GM23338 (cell line): Measurements from ENCODE around the gene RAP2A. TPM values are rescaled to one million over a fixed set of nuclear protein-coding genes. Genes with fewer than 3 reads are reported as not detected.

Experiments used
- ATAC-seq: fragments of 200-7000 bp; cut with Tn5 transposase; 3 replicates; pipeline ENCODE4 v1.9.1; 2020
- DNase-seq: peaks from one replicate; pipeline ENCODE4 v3.0.0-alpha.2; 2015; ENCODE audit warnings: low spot score
- H2AFZ ChIP-seq: fragments of 200-600 bp; sonication (generic); 2 replicates; pipeline ENCODE4 v1.8.0; 2016; ENCODE audit warnings: antibody characterized with exemption, mild to moderate bottlenecking, moderate library complexity
- H3F3A ChIP-seq: fragments of 200-600 bp; sonication (generic); replicated peaks from 2 replicates; pipeline ENCODE4 v1.8.0; 2017; ENCODE audit warnings: antibody characterized with exemption, mixed run types, low read depth
- H3K27ac ChIP-seq: fragments of 200-600 bp; sonication (generic); 2 replicates; pipeline ENCODE4 v1.6.1; 2016; ENCODE audit warnings: low read depth
- H3K27me3 ChIP-seq: fragments of 200-600 bp; sonication (generic); 2 replicates; pipeline ENCODE4 v1.8.0; 2016; ENCODE audit warnings: mild to moderate bottlenecking, mixed run types, moderate library complexity; ENCODE audit not compliant: insufficient read depth
- H3K36me3 ChIP-seq: fragments of 200-600 bp; sonication (generic); 2 replicates; pipeline ENCODE4 v1.8.0; 2016; ENCODE audit warnings: mild to moderate bottlenecking; ENCODE audit not compliant: insufficient read depth
- H3K4me1 ChIP-seq: fragments of 200-600 bp; sonication (generic); 2 replicates; pipeline ENCODE4 v1.8.0; 2016; ENCODE audit warnings: mild to moderate bottlenecking, moderate library complexity; ENCODE audit not compliant: insufficient read depth
- H3K4me2 ChIP-seq: fragments of 200-600 bp; sonication (generic); 2 replicates; pipeline ENCODE4 v1.7.1; 2017; ENCODE audit warnings: mixed run types
- H3K4me3 ChIP-seq: fragments of 200-600 bp; sonication (generic); 2 replicates; pipeline ENCODE4 v1.6.1; 2016; ENCODE audit warnings: mixed run types
- H3K79me2 ChIP-seq: fragments of 200-600 bp; sonication (generic); replicated peaks from 2 replicates; pipeline ENCODE4 v1.8.0; 2017; ENCODE audit warnings: mild to moderate bottlenecking; ENCODE audit not compliant: insufficient read depth
- H3K9me2 ChIP-seq: fragments of 200-600 bp; sonication (generic); 2 replicates; pipeline ENCODE4 v1.8.0; 2017; ENCODE audit not compliant: insufficient read depth
- H4K20me1 ChIP-seq: fragments of 200-600 bp; sonication (generic); replicated peaks from 2 replicates; pipeline ENCODE4 v1.8.0; 2017; ENCODE audit warnings: mild to moderate bottlenecking; ENCODE audit not compliant: insufficient read depth
- H3K27ac Mint-ChIP-seq: 2 replicates; pipeline ENCODE4 v1.8.0; 2020; ENCODE audit warnings: inconsistent platforms, mild to moderate bottlenecking, moderate library complexity, mixed read lengths
- H3K27me3 Mint-ChIP-seq: 3 replicates; pipeline ENCODE4 v1.8.0; 2022; ENCODE audit warnings: low read depth, mild to moderate bottlenecking, moderate library complexity, mixed read lengths, inconsistent platforms; ENCODE audit not compliant: insufficient read depth, poor library complexity
- H3K36me3 Mint-ChIP-seq: 3 replicates; pipeline ENCODE4 v1.8.0; 2021; ENCODE audit warnings: low read depth, mild to moderate bottlenecking, inconsistent platforms, moderate library complexity, mixed read lengths
- H3K4me1 Mint-ChIP-seq: 3 replicates; pipeline ENCODE4 v1.8.0; 2020; ENCODE audit warnings: mild to moderate bottlenecking, inconsistent platforms, mixed read lengths
- H3K4me3 Mint-ChIP-seq: 3 replicates; pipeline ENCODE4 v1.8.0; 2021; ENCODE audit warnings: moderate library complexity, mild to moderate bottlenecking, inconsistent platforms, mixed read lengths
- H3K9me3 Mint-ChIP-seq: 3 replicates; pipeline ENCODE4 v1.8.0; 2020; ENCODE audit warnings: moderate library complexity, mild to moderate bottlenecking, inconsistent platforms, mixed read lengths
- CREB1 ChIP-seq: fragments of 250-450 bp; sonication (Bioruptor Pico); IDR thresholded peaks from 2 replicates; pipeline ENCODE4 v1.5.0; 2020; ENCODE audit warnings: low read depth, mild to moderate bottlenecking, moderate library complexity
- JUNB ChIP-seq: IDR thresholded peaks from one replicate; pipeline ENCODE4 v1.6.1; 2016; ENCODE audit warnings: antibody characterized with exemption; ENCODE audit not compliant: unreplicated experiment
- NANOG ChIP-seq: IDR thresholded peaks from 2 replicates; pipeline ENCODE4 v1.6.1; 2016; ENCODE audit warnings: antibody characterized with exemption, borderline replicate concordance
- POLR2AphosphoS5 ChIP-seq: IDR thresholded peaks from 2 replicates; pipeline ENCODE4 v1.6.1; 2016; ENCODE audit warnings: antibody characterized with exemption, low read depth
- STAT1 ChIP-seq: IDR thresholded peaks from one replicate; pipeline ENCODE4 v1.6.1; 2016; ENCODE audit warnings: antibody characterized with exemption; ENCODE audit not compliant: unreplicated experiment
- ZNF114 ChIP-seq: fragments of 250-450 bp; sonication (Bioruptor Pico); IDR thresholded peaks from 2 replicates; pipeline ENCODE4 v1.5.0; 2020; ENCODE audit warnings: mild to moderate bottlenecking, moderate library complexity
- polyA plus RNA-seq: library from polyadenylated mRNA; unstranded; fragments of >200 nt; fragmentation: Nextera tagmentation; extraction: Ambion mirVana; gene quantifications from 2 replicates; pipeline ENCODE4 v1.2.1, GENCODE V29; 2016
- total RNA-seq: library from RNA; depleted of rRNA; stranded (reverse); fragments of >200 nt; shearing (Covaris generic); gene quantifications from 2 replicates; pipeline ENCODE4 v1.2.3, GENCODE V29; 2014
- TF ChIP-seq, protein P1 (sequence below): fragments of 250-450 bp; sonication (Bioruptor Pico); IDR thresholded peaks from 2 replicates; pipeline ENCODE4 v1.5.0; 2020; ENCODE audit warnings: mild to moderate bottlenecking, moderate library complexity
- TF ChIP-seq, protein P2 (sequence below), 2 experiments: fragments of 200-600 bp in 1 of 2; sonication (generic) in 1 of 2; conservative IDR thresholded peaks; 2 replicates each; pipeline versions ENCODE4 v1.5.1 to v1.6.1; 2016 to 2017; ENCODE audit warnings: antibody characterized with exemption in 2 of 2, low read depth in 2 of 2, mild to moderate bottlenecking in 2 of 2, moderate library complexity in 1 of 2

Gene RAP2A
- total and polyA plus RNA-seq, 2 experiments from 2014 or later, result 10.4 to 35.3 TPM

DNA sequence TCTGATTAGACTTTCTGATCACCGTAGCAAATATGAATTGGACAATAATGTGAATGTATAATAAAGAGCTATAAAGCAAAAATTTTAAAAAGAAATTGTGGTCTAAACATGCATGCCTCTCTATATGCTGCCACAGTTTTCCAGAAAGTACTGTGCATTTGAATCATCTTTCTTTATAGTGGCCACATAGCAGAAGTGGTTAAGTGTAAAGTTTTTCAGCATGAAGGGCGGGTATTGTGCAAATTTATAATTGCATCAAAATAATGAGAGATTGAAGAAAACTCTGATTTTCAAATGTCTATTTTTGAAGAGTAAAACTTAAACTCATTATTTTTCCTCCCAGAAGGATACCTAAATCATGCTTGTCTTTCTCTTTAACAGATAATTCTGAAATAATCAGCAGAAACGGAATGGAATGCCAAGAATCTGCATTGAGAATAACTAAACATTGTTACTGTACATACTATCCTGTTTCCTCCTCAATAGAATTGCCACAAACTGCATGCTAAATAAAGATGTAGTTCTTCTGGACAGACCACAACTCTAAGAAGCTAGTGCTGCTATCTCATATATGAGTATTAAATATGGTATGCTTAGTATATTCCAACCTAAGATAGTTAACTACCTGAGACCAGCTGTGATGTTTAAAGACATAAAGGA, 42.9 kb upstream of the RAP2A start (continued):
- TF ChIP-seq, protein P1, sequence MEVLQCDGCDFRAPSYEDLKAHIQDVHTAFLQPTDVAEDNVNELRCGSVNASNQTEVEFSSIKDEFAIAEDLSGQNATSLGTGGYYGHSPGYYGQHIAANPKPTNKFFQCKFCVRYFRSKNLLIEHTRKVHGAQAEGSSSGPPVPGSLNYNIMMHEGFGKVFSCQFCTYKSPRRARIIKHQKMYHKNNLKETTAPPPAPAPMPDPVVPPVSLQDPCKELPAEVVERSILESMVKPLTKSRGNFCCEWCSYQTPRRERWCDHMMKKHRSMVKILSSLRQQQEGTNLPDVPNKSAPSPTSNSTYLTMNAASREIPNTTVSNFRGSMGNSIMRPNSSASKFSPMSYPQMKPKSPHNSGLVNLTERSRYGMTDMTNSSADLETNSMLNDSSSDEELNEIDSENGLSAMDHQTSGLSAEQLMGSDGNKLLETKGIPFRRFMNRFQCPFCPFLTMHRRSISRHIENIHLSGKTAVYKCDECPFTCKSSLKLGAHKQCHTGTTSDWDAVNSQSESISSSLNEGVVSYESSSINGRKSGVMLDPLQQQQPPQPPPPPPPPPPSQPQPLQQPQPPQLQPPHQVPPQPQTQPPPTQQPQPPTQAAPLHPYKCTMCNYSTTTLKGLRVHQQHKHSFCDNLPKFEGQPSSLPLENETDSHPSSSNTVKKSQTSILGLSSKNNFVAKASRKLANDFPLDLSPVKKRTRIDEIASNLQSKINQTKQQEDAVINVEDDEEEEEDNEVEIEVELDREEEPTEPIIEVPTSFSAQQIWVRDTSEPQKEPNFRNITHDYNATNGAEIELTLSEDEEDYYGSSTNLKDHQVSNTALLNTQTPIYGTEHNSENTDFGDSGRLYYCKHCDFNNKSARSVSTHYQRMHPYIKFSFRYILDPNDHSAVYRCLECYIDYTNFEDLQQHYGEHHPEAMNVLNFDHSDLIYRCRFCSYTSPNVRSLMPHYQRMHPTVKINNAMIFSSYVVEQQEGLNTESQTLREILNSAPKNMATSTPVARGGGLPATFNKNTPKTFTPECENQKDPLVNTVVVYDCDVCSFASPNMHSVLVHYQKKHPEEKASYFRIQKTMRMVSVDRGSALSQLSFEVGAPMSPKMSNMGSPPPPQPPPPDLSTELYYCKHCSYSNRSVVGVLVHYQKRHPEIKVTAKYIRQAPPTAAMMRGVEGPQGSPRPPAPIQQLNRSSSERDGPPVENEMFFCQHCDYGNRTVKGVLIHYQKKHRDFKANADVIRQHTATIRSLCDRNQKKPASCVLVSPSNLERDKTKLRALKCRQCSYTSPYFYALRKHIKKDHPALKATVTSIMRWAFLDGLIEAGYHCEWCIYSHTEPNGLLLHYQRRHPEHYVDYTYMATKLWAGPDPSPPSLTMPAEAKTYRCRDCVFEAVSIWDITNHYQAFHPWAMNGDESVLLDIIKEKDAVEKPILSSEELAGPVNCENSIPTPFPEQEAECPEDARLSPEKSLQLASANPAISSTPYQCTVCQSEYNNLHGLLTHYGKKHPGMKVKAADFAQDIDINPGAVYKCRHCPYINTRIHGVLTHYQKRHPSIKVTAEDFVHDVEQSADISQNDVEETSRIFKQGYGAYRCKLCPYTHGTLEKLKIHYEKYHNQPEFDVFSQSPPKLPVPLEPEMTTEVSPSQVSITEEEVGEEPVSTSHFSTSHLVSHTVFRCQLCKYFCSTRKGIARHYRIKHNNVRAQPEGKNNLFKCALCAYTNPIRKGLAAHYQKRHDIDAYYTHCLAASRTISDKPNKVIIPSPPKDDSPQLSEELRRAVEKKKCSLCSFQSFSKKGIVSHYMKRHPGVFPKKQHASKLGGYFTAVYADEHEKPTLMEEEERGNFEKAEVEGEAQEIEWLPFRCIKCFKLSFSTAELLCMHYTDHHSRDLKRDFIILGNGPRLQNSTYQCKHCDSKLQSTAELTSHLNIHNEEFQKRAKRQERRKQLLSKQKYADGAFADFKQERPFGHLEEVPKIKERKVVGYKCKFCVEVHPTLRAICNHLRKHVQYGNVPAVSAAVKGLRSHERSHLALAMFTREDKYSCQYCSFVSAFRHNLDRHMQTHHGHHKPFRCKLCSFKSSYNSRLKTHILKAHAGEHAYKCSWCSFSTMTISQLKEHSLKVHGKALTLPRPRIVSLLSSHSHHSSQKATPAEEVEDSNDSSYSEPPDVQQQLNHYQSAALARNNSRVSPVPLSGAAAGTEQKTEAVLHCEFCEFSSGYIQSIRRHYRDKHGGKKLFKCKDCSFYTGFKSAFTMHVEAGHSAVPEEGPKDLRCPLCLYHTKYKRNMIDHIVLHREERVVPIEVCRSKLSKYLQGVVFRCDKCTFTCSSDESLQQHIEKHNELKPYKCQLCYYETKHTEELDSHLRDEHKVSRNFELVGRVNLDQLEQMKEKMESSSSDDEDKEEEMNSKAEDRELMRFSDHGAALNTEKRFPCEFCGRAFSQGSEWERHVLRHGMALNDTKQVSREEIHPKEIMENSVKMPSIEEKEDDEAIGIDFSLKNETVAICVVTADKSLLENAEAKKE (CRISPR knock-in tag), result no peak
- TF ChIP-seq POLR2AphosphoS5, result no peak

DNA sequence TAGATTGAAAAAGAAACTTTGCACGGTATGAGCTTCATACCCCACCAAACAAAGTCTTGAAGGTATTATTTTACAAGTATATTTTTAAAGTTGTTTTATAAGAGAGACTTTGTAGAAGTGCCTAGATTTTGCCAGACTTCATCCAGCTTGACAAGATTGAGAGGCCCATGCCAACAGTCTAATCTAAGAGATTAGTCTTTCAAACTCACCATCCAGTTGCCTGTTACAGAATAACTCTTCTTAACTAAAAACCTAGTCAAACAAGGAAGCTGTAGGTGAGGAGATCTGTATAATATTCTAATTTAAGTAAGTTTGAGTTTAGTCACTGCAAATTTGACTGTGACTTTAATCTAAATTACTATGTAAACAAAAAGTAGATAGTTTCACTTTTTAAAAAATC, 41.9 kb upstream of the RAP2A start:
- no peaks in the 10 kb centered on the region for H3K79me2 ChIP-seq
- H3K27ac ChIP-seq, result no peak overlapping the region
- H3F3A ChIP-seq, result no peaks in the 10 kb centered on the region
- H3K9me3 Mint-ChIP-seq, result no peaks in the 10 kb centered on the region; the same call in 2 of the 3 replicates
- no peaks in the 10 kb centered on the region for H3K36me3 Mint-ChIP-seq
- no peaks in the 10 kb centered on the region for H3K4me1 Mint-ChIP-seq
- DNase-seq (no peak), ATAC-seq (no peak)
- H3K27ac Mint-ChIP-seq, result no peak overlapping the region
- no peaks in the 10 kb centered on the region for H3K36me3 ChIP-seq
- no peaks in the 10 kb centered on the region for H4K20me1 ChIP-seq
- no peaks in the 10 kb centered on the region for H3K27me3 ChIP-seq
- no peak overlapping the region for H3K4me3 Mint-ChIP-seq
- no peaks in the 10 kb centered on the region for H3K27me3 Mint-ChIP-seq
- no peaks in the 10 kb centered on the region for H3K9me2 ChIP-seq
- H3K4me3 ChIP-seq, result no peak overlapping the region
- no peak overlapping the region for H3K4me2 ChIP-seq
- H2AFZ ChIP-seq, result no peak overlapping the region
- peaks cover 4% of the 10 kb centered on the region; the same call in 1 of the 2 replicates for H3K4me1 ChIP-seq
- TF ChIP-seq CREB1 (CRISPR knock-in tag), result no peak
- TF ChIP-seq, protein P2, sequence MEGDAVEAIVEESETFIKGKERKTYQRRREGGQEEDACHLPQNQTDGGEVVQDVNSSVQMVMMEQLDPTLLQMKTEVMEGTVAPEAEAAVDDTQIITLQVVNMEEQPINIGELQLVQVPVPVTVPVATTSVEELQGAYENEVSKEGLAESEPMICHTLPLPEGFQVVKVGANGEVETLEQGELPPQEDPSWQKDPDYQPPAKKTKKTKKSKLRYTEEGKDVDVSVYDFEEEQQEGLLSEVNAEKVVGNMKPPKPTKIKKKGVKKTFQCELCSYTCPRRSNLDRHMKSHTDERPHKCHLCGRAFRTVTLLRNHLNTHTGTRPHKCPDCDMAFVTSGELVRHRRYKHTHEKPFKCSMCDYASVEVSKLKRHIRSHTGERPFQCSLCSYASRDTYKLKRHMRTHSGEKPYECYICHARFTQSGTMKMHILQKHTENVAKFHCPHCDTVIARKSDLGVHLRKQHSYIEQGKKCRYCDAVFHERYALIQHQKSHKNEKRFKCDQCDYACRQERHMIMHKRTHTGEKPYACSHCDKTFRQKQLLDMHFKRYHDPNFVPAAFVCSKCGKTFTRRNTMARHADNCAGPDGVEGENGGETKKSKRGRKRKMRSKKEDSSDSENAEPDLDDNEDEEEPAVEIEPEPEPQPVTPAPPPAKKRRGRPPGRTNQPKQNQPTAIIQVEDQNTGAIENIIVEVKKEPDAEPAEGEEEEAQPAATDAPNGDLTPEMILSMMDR (conservative IDR thresholded peaks at IDR 0.05; ENCODE audit: low read depth in 2 of 2), result no peak
- no peak for TF ChIP-seq NANOG
- TF ChIP-seq STAT1, result no peak
- TF ChIP-seq, protein P1 (CRISPR knock-in tag), result no peak
- TF ChIP-seq ZNF114 (CRISPR knock-in tag), result no peak
- TF ChIP-seq JUNB, result no peak
